ENCODE data around the gene CABLES1.
A peak's percentile ranks its signal among the peaks of the same experiment; 100 is the strongest.

Gene CABLES1

GRCh38 chr18:23193742-23194141 is 58.5 kb downstream of the CABLES1 start:
- no peak for DNase-seq

GRCh38 chr18:23194155-23194996 is 59.1 kb downstream of the CABLES1 start:
- no peak for DNase-seq

GRCh38 chr18:23194997-23195957 is 60.0 kb downstream of the CABLES1 start:
- DNase-seq: no peak

- DNase-seq: no peak
These were observed 61.1 kb downstream of the CABLES1 start for GRCh38 chr18:23196119-23197007.

GRCh38 chr18:23198217-23198845 is 63.0 kb downstream of the CABLES1 start:
- DNase-seq: no peak

- no peak for DNase-seq
These were observed 65.5 kb downstream of the CABLES1 start for GRCh38 chr18:23200756-23201155.

- no peak for DNase-seq
These were observed 66.5 kb downstream of the CABLES1 start for GRCh38 chr18:23201741-23202140.

- DNase-seq: no peak
These were observed 68.7 kb downstream of the CABLES1 start for GRCh38 chr18:23203891-23204432.

- no peak for DNase-seq
These were observed 69.4 kb downstream of the CABLES1 start for GRCh38 chr18:23204589-23205235.

GRCh38 chr18:23205980-23206379 is 70.7 kb downstream of the CABLES1 start:
- DNase-seq: no peak

- peak in 1 of 51 donors; percentile 17 for DNase-seq
These were observed 72.1 kb downstream of the CABLES1 start for GRCh38 chr18:23207191-23207955.

- DNase-seq: peak in 21 of 51 donors; percentile 8 to 81 (median 58)
These were observed 72.7 kb downstream of the CABLES1 start for GRCh38 chr18:23207994-23208393.

- peak in 2 of 51 donors; percentile 38 to 63 for DNase-seq
These were observed 73.3 kb downstream of the CABLES1 start for GRCh38 chr18:23208600-23208999.

- no peak for DNase-seq
These were observed 73.7 kb downstream of the CABLES1 start for GRCh38 chr18:23209031-23209430.

GRCh38 chr18:23209796-23210195 is 74.5 kb downstream of the CABLES1 start:
- DNase-seq: peak in 1 of 51 donors; percentile 33

GRCh38 chr18:23210526-23210925 is 75.2 kb downstream of the CABLES1 start:
- no peak for DNase-seq

- DNase-seq: no peak
These were observed 75.9 kb downstream of the CABLES1 start for GRCh38 chr18:23211146-23211545.

- DNase-seq: no peak
These were observed 76.9 kb downstream of the CABLES1 start for GRCh38 chr18:23212161-23212560.

- DNase-seq: no peak
These were observed 77.9 kb downstream of the CABLES1 start for GRCh38 chr18:23213200-23213599.
